Activated CD4-positive, alpha-beta T cell treated with anti-CD3 and anti-CD28 coated beads, Interleukin-2, Interleukin-6, amounts not matched to agents 100 ng/mL and 50 ng/mL, durations not matched to agents 16 hours and 8 hours (primary cell): ENCODE measurements around the gene IL1RAPL2.
A peak's percentile ranks its signal among the peaks of the same experiment; 100 is the strongest.
"Not testable (repeated sequence)": the region's sequence is repeated elsewhere in the genome, so short reads cannot be mapped to it uniquely, and the experiment has no call there.

Source experiments
- DNase-seq: peaks from one replicate; pipeline ENCODE4 v3.0.0-alpha.2; 2020

IL1RAPL2 gene

DNA sequence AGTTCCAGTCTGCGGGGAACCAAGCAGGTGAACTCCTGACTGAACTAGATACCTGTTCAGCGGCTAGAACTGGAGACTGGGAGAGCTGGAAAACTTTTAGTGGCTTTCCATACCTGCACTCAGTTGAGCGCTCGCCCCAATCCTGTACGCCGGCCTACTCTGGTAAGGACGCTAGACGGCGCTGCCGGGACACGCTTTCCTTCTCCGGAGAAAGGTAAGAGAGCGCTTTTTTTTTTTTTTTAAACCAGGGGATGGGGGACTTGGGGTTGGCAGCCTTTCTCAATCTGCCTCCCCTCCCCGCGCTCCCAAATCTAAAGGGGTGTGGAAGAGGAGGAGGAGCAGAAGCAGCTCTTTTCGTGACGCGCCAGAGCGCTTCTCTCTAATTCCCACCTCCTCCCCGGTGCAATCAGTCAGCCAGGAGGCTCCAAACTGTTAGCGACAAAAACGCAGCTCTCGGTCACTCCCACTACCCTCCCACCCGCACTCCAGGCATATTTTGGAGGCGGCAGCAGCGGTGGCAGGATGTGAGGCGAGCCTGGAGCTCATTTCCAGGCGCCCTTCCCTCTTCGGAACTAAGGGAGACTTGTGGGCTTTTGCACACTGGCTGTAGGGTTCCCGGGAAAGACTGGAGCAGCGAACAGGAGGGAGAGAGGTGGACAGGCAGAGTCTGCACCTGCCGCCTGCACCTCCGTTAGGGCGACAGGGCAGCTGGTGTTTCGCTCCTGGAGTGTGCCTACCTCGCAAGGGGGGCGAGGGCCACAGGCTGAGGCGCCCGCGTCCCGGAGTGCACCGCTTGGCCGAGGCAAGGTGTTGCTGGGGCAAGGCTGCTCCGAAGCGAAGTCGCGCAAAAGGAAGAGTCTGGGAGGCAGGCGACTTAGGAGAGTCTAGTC, at the start of gene IL1RAPL2:
TSS of gene IL1RAPL2 (plus strand) at position 409 of the 890 bp plus-strand sequence.
- peak; percentile 19 for DNase-seq

DNA sequence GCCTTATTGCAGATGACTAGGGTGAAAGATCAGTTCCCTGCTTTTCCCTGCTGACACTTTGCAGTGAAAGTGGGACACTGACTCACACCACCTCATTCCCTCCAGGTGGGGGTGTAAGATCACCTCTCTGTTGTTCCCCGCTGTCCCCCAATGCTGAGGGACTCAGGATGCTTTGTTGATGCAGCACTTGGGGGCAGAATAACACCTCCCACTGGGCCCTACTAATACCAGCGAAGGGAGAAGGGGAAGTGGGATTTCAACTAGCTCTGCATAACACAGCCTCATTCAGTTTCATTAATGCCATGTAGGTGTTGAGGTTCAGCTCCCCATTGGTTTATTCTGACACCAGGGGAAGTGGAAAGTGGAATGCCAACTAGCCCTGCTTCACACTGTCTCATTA, 43.6 kb upstream of the IL1RAPL2 start:
- no peak for DNase-seq

- DNase-seq, result no peak
Observed at GRCh38 chrX:104523858-104524257, 42.1 kb upstream of the IL1RAPL2 start.

DNA sequence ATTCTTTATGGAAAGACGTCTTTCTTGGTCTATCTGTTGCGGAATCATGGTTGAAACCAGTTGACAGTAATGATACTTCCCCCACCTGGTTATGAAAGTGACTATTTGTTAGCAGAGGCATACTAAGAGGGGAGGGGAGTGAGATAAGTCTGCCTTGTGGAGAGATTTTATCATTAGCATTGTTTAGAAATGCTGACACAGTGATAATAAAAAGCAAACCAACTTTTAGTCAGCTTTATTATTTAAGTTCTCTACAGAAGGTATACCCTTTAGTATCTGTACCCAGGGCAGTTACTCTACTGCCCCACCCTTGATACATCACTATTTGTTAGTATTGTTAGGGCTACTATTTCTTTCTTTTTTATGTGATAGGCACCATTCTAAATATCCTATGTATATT, 26.9 kb upstream of the IL1RAPL2 start:
- DNase-seq, result no peak

- not testable (repeated sequence) for DNase-seq
Observed at GRCh38 chrX:104542447-104542846, 23.6 kb upstream of the IL1RAPL2 start.

DNA sequence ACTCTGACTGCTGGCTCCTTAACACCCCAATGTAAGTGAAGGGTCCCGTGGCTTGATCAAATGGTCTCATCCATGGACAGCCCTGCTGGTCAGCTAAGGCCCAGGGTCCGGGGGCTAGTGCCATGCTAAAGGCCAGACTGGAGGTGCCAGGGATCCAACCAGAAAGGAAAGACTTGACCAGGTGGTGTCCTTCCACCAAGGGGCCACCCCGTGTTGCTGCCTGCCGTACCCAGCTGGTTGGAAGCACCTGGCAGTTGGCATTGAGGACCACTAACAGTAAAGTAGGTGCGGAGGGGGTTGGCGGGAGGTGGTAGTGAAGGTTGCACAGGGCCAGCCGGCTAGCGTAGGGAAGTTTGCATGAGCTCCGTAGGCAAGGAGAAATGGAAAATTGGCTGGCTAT, 1.7 kb upstream of the IL1RAPL2 start:
- no peak for DNase-seq

DNA sequence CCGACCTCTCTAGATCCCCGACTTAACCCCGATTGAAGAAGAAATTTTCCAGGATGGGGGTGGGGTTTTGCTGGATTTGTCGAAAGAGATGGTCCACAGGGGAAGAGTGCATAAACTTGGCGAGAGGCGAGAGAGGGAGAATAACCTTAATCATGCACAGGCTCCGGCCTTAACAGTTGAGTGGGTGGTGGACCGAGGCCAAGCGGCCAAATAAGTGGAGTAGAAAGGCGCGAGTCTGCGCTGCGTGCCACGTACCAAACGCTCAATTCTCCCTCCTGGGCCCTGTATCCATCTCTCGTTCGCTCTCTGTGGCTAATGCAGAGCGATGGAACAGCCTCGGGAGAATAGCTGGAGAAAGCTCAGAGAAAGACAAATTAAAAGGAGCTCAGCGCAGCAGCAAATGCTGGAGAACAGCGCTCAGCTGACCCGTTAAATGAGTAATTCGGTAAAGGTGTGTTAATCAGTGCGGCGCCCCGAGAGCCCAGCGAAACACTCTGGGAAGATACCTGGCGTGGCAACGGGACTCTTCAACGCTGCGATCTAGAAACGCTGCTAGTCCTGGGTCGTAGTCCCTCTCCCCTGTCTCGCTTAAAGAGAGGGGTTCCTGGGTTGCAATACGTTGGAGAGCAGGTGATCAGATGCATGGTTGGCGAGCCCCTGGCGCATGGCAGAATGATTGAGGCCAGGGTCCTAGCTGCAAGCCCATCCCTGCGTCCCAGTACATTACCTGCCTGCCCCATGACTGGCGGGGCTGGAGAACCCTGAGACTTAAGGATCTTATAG, 887 bp upstream of the IL1RAPL2 start:
- DNase-seq, result no peak

GRCh38 chrX:104566681-104567501, 892 bp downstream of the IL1RAPL2 start:
- DNase-seq, result no peak

GRCh38 chrX:104567506-104567905, 1.5 kb downstream of the IL1RAPL2 start:
- no peak for DNase-seq

DNA sequence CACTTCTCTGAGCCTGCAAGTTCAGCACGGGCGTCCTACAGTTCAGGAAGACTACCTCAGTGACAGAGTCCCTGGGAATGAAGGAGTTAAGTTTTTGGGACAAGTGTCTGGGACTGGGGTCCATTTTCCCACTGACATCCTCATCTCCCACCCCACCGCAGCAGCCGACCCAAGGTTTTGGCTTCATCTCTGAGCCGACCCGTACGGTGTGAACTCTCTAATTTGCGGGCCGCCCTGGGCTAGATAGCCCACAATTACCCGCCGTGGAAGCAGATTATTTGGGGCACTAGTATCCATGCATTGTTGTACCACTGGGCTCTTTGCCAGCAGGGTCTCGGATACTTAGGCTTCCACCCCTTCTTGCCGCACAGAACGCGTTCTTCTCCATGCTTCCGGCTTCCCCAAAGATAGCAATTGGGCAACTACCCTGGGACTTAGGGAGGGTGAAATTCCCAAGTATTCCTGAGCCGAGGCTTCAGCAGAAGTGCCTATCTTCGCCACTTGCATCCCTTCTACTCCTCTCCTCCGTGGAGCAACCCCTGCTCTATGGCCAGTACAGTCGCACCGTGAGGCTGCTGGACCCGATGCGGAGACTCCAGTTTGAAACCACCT, 2.4 kb downstream of the IL1RAPL2 start:
- DNase-seq, result no peak

GRCh38 chrX:104618106-104618895, 52.3 kb downstream of the IL1RAPL2 start:
- DNase-seq, result no peak

GRCh38 chrX:104621781-104622180, 55.8 kb downstream of the IL1RAPL2 start:
- no peak for DNase-seq

GRCh38 chrX:104641176-104641575, 75.2 kb downstream of the IL1RAPL2 start:
- no peak for DNase-seq

- no peak for DNase-seq
Observed at GRCh38 chrX:104647084-104647483, 81.1 kb downstream of the IL1RAPL2 start.

GRCh38 chrX:104659005-104659744, 93.2 kb downstream of the IL1RAPL2 start:
- no peak for DNase-seq

DNA sequence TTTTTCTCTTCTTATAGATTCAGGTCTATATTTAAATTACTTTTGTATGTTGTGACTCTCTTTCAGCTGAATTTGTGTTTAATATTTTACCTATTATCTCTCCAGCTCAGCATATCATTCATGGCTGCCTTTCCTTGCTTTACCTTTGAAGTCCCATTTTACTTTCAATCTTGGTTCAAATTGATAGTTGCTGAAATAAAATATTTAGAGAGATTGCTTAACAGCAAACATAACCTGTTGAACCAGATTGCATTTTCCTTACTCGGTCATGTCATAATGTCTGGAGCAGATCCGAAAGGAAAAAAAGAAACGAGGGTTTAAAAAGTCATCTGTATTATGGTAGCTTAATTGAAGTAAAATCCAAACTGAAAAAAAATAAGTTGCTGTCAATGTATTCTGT, 94.1 kb downstream of the IL1RAPL2 start:
- DNase-seq, result no peak

- no peak for DNase-seq
Observed at GRCh38 chrX:104662694-104663093, 96.7 kb downstream of the IL1RAPL2 start.

DNA sequence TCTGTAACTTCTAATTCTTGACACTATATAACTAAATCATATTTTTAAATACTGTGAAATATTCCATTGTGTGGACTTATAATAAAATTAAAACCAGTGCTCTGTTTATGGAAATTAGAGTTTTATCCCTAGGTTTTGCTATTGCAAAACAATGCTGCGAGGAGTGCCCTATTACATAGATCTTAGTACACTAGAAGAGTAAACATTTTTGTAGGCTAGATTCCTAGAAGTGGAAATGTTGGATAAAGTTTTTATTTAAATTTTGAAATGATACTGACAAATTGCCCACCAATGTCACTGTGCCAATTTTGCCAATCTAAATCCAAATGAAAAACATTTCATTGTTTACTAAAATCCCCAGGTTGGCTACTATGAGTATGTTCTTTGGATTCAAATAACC, 99.7 kb downstream of the IL1RAPL2 start:
- no peak for DNase-seq

DNA sequence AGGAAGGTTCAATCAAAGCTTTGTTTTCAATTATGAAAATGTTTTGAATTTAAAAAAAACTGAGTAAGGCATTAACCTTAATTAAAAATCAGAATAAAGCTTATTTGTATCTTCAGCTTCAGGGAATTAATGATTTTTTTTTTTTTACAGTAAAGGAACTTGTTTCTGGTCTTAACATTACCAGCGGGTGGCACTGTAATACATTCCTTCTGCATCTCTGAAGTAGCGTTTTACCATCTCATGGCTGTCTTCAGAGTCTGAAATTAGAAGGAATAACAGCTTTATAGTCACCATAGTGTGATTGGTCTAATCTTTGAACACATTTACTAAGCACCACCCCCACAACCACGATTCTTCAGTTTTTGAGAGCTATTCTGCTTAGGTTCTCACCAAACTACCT, 102.6 kb downstream of the IL1RAPL2 start:
- no peak for DNase-seq

DNA sequence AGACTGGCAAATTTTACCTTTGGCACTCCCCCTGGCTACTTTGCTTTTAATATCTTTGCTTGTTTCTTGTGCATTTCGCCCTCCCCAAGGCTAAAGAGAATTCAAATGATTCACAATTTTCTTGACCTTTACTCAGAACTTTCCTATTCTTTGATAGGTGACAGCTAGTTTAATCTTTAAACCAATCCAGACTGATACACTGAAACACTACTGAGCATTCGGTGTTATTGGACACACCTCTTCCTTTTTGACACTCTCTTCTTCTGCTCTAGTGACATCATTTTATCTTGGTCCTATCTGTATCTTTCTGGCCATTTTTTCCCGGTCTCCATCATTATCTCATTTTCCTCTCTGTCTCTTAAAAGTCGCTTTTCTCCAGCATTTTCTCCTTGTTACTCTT, 103.1 kb downstream of the IL1RAPL2 start:
- no peak for DNase-seq

GRCh38 chrX:104670051-104670450, 104.1 kb downstream of the IL1RAPL2 start:
- DNase-seq, result no peak
